SU-DHL-6 (cell line): ENCODE results near the gene TXLNB.

ENCODE experiments used
- H2AFZ ChIP-seq: fragments of 200-600 bp; sonication (generic); 2 replicates; pipeline ENCODE4 v1.6.1; 2014; ENCODE audit warnings: low read depth, mild to moderate bottlenecking, moderate library complexity, mixed read lengths, antibody characterized with exemption, low read length; ENCODE audit not compliant: severe bottlenecking
- H3F3A ChIP-seq: fragments of 200-600 bp; shearing (Covaris generic); 2 replicates; pipeline ENCODE4 v1.6.0; 2016; ENCODE audit warnings: antibody characterized with exemption, mild to moderate bottlenecking; ENCODE audit not compliant: insufficient read depth
- H3K27ac ChIP-seq: fragments of 200-600 bp; sonication (generic); 2 replicates; pipeline ENCODE4 v1.5.1; 2016; ENCODE audit warnings: low read depth, mild to moderate bottlenecking, low read length, moderate library complexity, mixed read lengths
- H3K27me3 ChIP-seq: fragments of 200-600 bp; sonication (generic), shearing (Covaris generic); 2 replicates; pipeline ENCODE4 v1.6.0; 2014; ENCODE audit warnings: mild to moderate bottlenecking, low read length
- H3K36me3 ChIP-seq: fragments of 200-600 bp; sonication (generic); 2 replicates; pipeline ENCODE4 v1.6.1; 2014; ENCODE audit warnings: mild to moderate bottlenecking, low read length, mixed read lengths
- H3K4me2 ChIP-seq: fragments of 300-600, 200-600 bp; shearing (Covaris generic), sonication (generic); 2 replicates; pipeline ENCODE4 v1.6.0; 2014; ENCODE audit warnings: low read length, low read depth, mild to moderate bottlenecking; ENCODE audit not compliant: poor library complexity, severe bottlenecking
- H3K4me3 ChIP-seq: fragments of 200-600 bp; sonication (generic); 2 replicates; pipeline ENCODE4 v1.5.1; 2014; ENCODE audit warnings: antibody characterized with exemption, low read length, mild to moderate bottlenecking, mixed read lengths; ENCODE audit not compliant: insufficient read depth, poor library complexity, severe bottlenecking
- H3K79me2 ChIP-seq: fragments of 200-600 bp; sonication (generic); 2 replicates; pipeline ENCODE4 v1.6.1; 2014; ENCODE audit warnings: mild to moderate bottlenecking, low read length, moderate library complexity; ENCODE audit not compliant: insufficient read depth
- H3K9ac ChIP-seq: fragments of 200-600 bp; sonication (generic); 2 replicates; pipeline ENCODE4 v1.7.0; 2014; ENCODE audit warnings: mild to moderate bottlenecking, low read length
- H3K9me2 ChIP-seq: fragments of 200-600 bp; sonication (generic); replicated peaks from 2 replicates; pipeline ENCODE4 v1.6.1; 2014; ENCODE audit warnings: low read length; ENCODE audit not compliant: insufficient read depth
- H3K9me3 ChIP-seq: fragments of 200-600 bp; sonication (generic); 2 replicates; pipeline ENCODE4 v1.6.1; 2014; ENCODE audit warnings: low read length, mixed read lengths; ENCODE audit not compliant: insufficient read depth
- H4K20me1 ChIP-seq: fragments of 200-600 bp; sonication (generic); 2 replicates; pipeline ENCODE4 v1.6.1; 2014; ENCODE audit warnings: low read depth, mild to moderate bottlenecking, antibody characterized with exemption, low read length, moderate library complexity, mixed read lengths
- CTCF ChIP-seq: fragments of 200-600 bp; sonication (generic); IDR thresholded peaks from one replicate; pipeline ENCODE4 v1.5.1; 2017; ENCODE audit warnings: antibody characterized with exemption, mild to moderate bottlenecking, low read length, moderate library complexity; ENCODE audit not compliant: insufficient read depth, poor library complexity, severe bottlenecking
- EZH2phosphoT487 ChIP-seq: fragments of 200-600 bp; sonication (generic), shearing (Covaris generic); conservative IDR thresholded peaks from 2 replicates; pipeline ENCODE4 v1.6.1; 2018; ENCODE audit warnings: mild to moderate bottlenecking, antibody characterized with exemption, low read length, moderate library complexity, mixed read lengths

Gene TXLNB

GRCh38 chr6:139271056-139271455 lies 20.7 kb downstream of the TXLNB start:
- Histone ChIP-seq H3K9me2 (no peaks in the 10 kb centered on the region), H3K27ac (peak overlapping the region; percentile 90), H3K4me3 (peak overlapping the region; percentile 59), H3K9ac (peak overlapping the region; percentile 75), H2AFZ (no peak overlapping the region), H3K36me3 (peaks cover 5% of the 10 kb centered on the region; the same call in 1 of the 2 replicates), H3K27me3 (no peaks in the 10 kb centered on the region), H3K9me3 (no peaks in the 10 kb centered on the region), H3K4me2 (peak overlapping the region; percentile 100), H4K20me1 (no peaks in the 10 kb centered on the region), H3F3A (peaks cover 83% of the 10 kb centered on the region), H3K79me2 (peaks cover 87% of the 10 kb centered on the region)
- no peak for TF ChIP-seq CTCF
- TF ChIP-seq EZH2phosphoT487 = no peak

- no peak overlapping the region for H2AFZ ChIP-seq
- peak overlapping the region; percentile 59 for H3K4me3 ChIP-seq
- H3K9ac ChIP-seq = peak overlapping the region; percentile 75
- H3F3A ChIP-seq = peaks cover 83% of the 10 kb centered on the region
- H3K79me2 ChIP-seq = peaks cover 87% of the 10 kb centered on the region
- H3K36me3 ChIP-seq = peaks cover 5% of the 10 kb centered on the region; the same call in 1 of the 2 replicates
- peak overlapping the region; percentile 90 for H3K27ac ChIP-seq
- H3K9me2 ChIP-seq = no peaks in the 10 kb centered on the region
- no peaks in the 10 kb centered on the region for H3K9me3 ChIP-seq
- no peaks in the 10 kb centered on the region for H3K27me3 ChIP-seq
- peak overlapping the region; percentile 100 for H3K4me2 ChIP-seq
- H4K20me1 ChIP-seq = no peaks in the 10 kb centered on the region
- no peak for TF ChIP-seq CTCF
- TF ChIP-seq EZH2phosphoT487 = no peak
Measured at GRCh38 chr6:139270249-139270648, 21.5 kb downstream of the TXLNB start.

- Histone ChIP-seq H3K9me3 (no peaks in the 10 kb centered on the region), H3K4me3 (peak overlapping the region; percentile 47), H3K79me2 (peaks cover 60% of the 10 kb centered on the region), H3K4me2 (peak overlapping the region; percentile 100), H4K20me1 (no peaks in the 10 kb centered on the region), H3F3A (peaks cover 71% of the 10 kb centered on the region), H3K27me3 (no peaks in the 10 kb centered on the region), H3K27ac (peak overlapping the region; percentile 90), H3K9ac (peak overlapping the region; percentile 75), H3K9me2 (no peaks in the 10 kb centered on the region), H3K36me3 (no peaks in the 10 kb centered on the region), H2AFZ (no peak overlapping the region)
- TF ChIP-seq EZH2phosphoT487 (no peak), CTCF (no peak)
Measured at GRCh38 chr6:139265512-139266190, 26.1 kb downstream of the TXLNB start.
